OCI-LY3 (cell line): ENCODE data around the gene KCNMA1.

ENCODE experiments used
- CTCF ChIP-seq: fragments of 200-600, 300-600 bp; sonication (generic); IDR thresholded peaks from 2 replicates; pipeline ENCODE4 v1.5.1; 2014; ENCODE audit warnings: antibody characterized with exemption, low read length, low read depth
- EZH2phosphoT487 ChIP-seq: fragments of 200-600 bp; shearing (Covaris generic); IDR thresholded peaks from 2 replicates; pipeline ENCODE4 v1.6.1; 2018; ENCODE audit warnings: antibody characterized with exemption, mixed run types, low read depth

DNA sequence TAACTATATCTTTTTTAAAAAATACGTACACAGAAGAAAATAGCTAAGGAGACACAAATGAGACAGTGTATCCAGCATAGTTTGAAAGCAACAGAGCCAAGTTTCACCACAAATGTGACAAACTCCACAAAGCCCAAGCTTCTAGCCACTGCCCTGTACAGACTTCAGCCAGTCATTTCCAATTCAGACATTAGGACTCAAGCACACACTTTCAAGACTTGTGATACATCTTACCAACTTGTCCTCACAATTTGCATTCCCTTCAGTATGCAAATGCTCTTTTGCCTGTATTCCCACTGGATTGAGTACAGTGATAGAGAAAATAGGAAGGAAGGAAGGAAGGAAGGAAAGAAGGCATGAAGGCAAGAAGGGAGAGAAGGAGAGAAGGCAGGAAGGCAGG is 510.4 kb downstream of the KCNMA1 start:
- TF ChIP-seq CTCF: no peak
- TF ChIP-seq EZH2phosphoT487: no peak
